Activated B cell treated with CpG ODN at 0.5 μM for 24 hours (primary cell): ENCODE data around the gene GNAZ. TPM values are rescaled to one million over a fixed set of nuclear protein-coding genes. Genes with fewer than 3 reads are reported as not detected.

ENCODE experiments used
- ATAC-seq: fragments of 200-7000 bp; cut with Tn5 transposase; one replicate; pipeline ENCODE4 v1.10.0; 2021; ENCODE audit warnings: low read depth, mild to moderate bottlenecking, moderate library complexity
- CTCF ChIA-PET: fragments of 350-600 bp; sonication (Branson Sonifier 250); formaldehyde crosslinking; loops from one replicate; lab custom pipeline; 2021; ENCODE audit warnings: antibody characterized with exemption; lab: Charles Lee
- POLR2A ChIA-PET: fragments of 350-600 bp; sonication (Branson Sonifier 250); formaldehyde crosslinking; loops from one replicate; lab custom pipeline; 2021; ENCODE audit warnings: antibody characterized with exemption; lab: Charles Lee
- DNase-seq: peaks from one replicate; pipeline ENCODE4 v3.0.0; 2022
- H3K27ac Mint-ChIP-seq: one replicate; pipeline ENCODE4 v1.8.0; 2020; ENCODE audit warnings: mixed read lengths
- H3K27me3 Mint-ChIP-seq: one replicate; pipeline ENCODE4 v1.8.0; 2021; ENCODE audit warnings: mixed read lengths
- H3K36me3 Mint-ChIP-seq: one replicate; pipeline ENCODE4 v1.8.0; 2021; ENCODE audit warnings: low read depth, mixed read lengths
- H3K4me1 Mint-ChIP-seq: one replicate; pipeline ENCODE4 v1.8.0; 2021; ENCODE audit warnings: mixed read lengths
- H3K4me3 Mint-ChIP-seq: one replicate; pipeline ENCODE4 v1.8.0; 2020; ENCODE audit warnings: mild to moderate bottlenecking, mixed read lengths
- H3K9me3 Mint-ChIP-seq: one replicate; pipeline ENCODE4 v1.8.0; 2020; ENCODE audit warnings: mixed read lengths
- CTCF ChIP-seq: fragments of 200-600 bp; IDR thresholded peaks from one replicate; pipeline ENCODE4 v1.8.0; 2022; ENCODE audit warnings: antibody characterized with exemption, mild to moderate bottlenecking
- intact Hi-C: fragments of 100-400 bp; cut with micrococcal nuclease; formaldehyde crosslinking; loops from one replicate; pipeline ENCODE4 v1.15.1; 2024
- total RNA-seq: library from RNA; stranded (reverse); gene quantifications from 2 replicates; pipeline ENCODE4 v1.2.3, GENCODE V29; 2022

The GNAZ gene
- total RNA-seq, 1 donor from 2014 or later = 12.2 TPM

- no peaks in the 10 kb centered on the region for H3K27me3 Mint-ChIP-seq
- TF ChIP-seq CTCF = no peak
- intact Hi-C loops = no loop called here
- DNase-seq (no peak), ATAC-seq (no peak)
- CTCF ChIA-PET = no interaction called here
- POLR2A ChIA-PET = no interaction called here
- no peaks in the 10 kb centered on the region for H3K9me3 Mint-ChIP-seq
- no peak overlapping the region for H3K27ac Mint-ChIP-seq
- no peak overlapping the region for H3K4me3 Mint-ChIP-seq
- no peaks in the 10 kb centered on the region for H3K36me3 Mint-ChIP-seq
- H3K4me1 Mint-ChIP-seq = peaks cover 21% of the 10 kb centered on the region
Observed at GRCh38 chr22:23091760-23092159, 21.4 kb downstream of the GNAZ start.

- DNase-seq (no peak), ATAC-seq (no peak)
- POLR2A ChIA-PET = no interaction called here
- intact Hi-C loops = no loop called here
- H3K36me3 Mint-ChIP-seq = no peaks in the 10 kb centered on the region
- no peak overlapping the region for H3K4me3 Mint-ChIP-seq
- TF ChIP-seq CTCF = no peak
- no peaks in the 10 kb centered on the region for H3K9me3 Mint-ChIP-seq
- no peak overlapping the region for H3K27ac Mint-ChIP-seq
- H3K4me1 Mint-ChIP-seq = peaks cover 15% of the 10 kb centered on the region
- no peaks in the 10 kb centered on the region for H3K27me3 Mint-ChIP-seq
- CTCF ChIA-PET = no interaction called here
Observed at GRCh38 chr22:23092217-23092955, 22.1 kb downstream of the GNAZ start.

- H3K4me1 Mint-ChIP-seq = peaks cover 7% of the 10 kb centered on the region
- intact Hi-C loops = no loop called here
- DNase-seq (no peak), ATAC-seq (no peak)
- CTCF ChIA-PET = no interaction called here
- no peak for TF ChIP-seq CTCF
- no peaks in the 10 kb centered on the region for H3K36me3 Mint-ChIP-seq
- no peak overlapping the region for H3K4me3 Mint-ChIP-seq
- POLR2A ChIA-PET = no interaction called here
- no peaks in the 10 kb centered on the region for H3K27me3 Mint-ChIP-seq
- no peaks in the 10 kb centered on the region for H3K9me3 Mint-ChIP-seq
- no peak overlapping the region for H3K27ac Mint-ChIP-seq
Observed at GRCh38 chr22:23093051-23093788, 22.9 kb downstream of the GNAZ start.

GRCh38 chr22:23094260-23094659, 23.9 kb downstream of the GNAZ start:
- ChIA-PET CTCF (no interaction called here), POLR2A (no interaction called here)
- TF ChIP-seq CTCF = no peak
- ATAC-seq = no peak
- H3K4me3 Mint-ChIP-seq = no peak overlapping the region
- H3K27ac Mint-ChIP-seq = no peak overlapping the region
- no peaks in the 10 kb centered on the region for H3K36me3 Mint-ChIP-seq
- no peak for DNase-seq
- intact Hi-C loops = no loop called here
- H3K9me3 Mint-ChIP-seq = no peaks in the 10 kb centered on the region
- no peaks in the 10 kb centered on the region for H3K27me3 Mint-ChIP-seq
- H3K4me1 Mint-ChIP-seq = no peaks in the 10 kb centered on the region
